GM12878 (cell line): ENCODE measurements around the gene MYOCOS. TPM values are rescaled to one million over a fixed set of nuclear protein-coding genes. Genes with fewer than 3 reads are reported as not detected.
"Not testable (repeated sequence)": the region's sequence is repeated elsewhere in the genome, so short reads cannot be mapped to it uniquely, and the experiment has no call there.

Source experiments
- ATAC-seq: fragments of 200-7000 bp; cut with Tn5 transposase; 3 replicates; pipeline ENCODE4 v1.9.1; 2020; ENCODE audit warnings: mild to moderate bottlenecking, moderate library complexity
- BruUV-seq: library from RNA; stranded (reverse); fragments of 400-500 nt; replicated peaks from 2 replicates; lab custom pipeline; 2021; lab: Mats Ljungman, UMichigan
- CTCF ChIA-PET: fragments of 300-600 bp; sonication (Branson Sonifier 250); formaldehyde crosslinking; extraction: SDS; loops from one replicate; lab custom pipeline; 2021; ENCODE audit warnings: inconsistent platforms; lab: Yijun Ruan, JAX
- POLR2A ChIA-PET: fragments of 350-600 bp; formaldehyde crosslinking; extraction: SDS; loops from one replicate; lab custom pipeline; 2021; ENCODE audit warnings: inconsistent platforms; lab: Charles Lee
- RAD21 ChIA-PET: fragments of 300-600 bp; sonication (Branson Sonifier 250); formaldehyde crosslinking; loops from one replicate; lab custom pipeline; 2023; ENCODE audit warnings: antibody characterized with exemption; ENCODE audit not compliant: unreplicated experiment; lab: Charles Lee
- SMC1A ChIA-PET: fragments of 300-600 bp; sonication (Branson Sonifier 250); formaldehyde crosslinking; loops from one replicate; lab custom pipeline; 2023; ENCODE audit not compliant: unreplicated experiment, uncharacterized antibody; lab: Charles Lee
- DNase-seq: peaks from one replicate; pipeline ENCODE4 v3.0.0-alpha.2; 2011; ENCODE audit warnings: low read depth, low spot score
- FAIRE-seq: peaks from 3 replicates; lab custom pipeline; 2011; peaks lifted over from hg19 to GRCh38; lab: Jason Lieb, UNC
- H2AFZ ChIP-seq: 2 replicates; pipeline ENCODE4 v1.6.0; 2011; ENCODE audit warnings: low read depth, low read length, control low read depth; ENCODE audit not compliant: control insufficient read depth
- H3K27ac ChIP-seq: 2 replicates; pipeline ENCODE4 v1.5.1; 2011; ENCODE audit warnings: control low read depth; ENCODE audit not compliant: control insufficient read depth, insufficient read depth
- H3K27me3 ChIP-seq, 2 experiments: replicated peaks in 1 of 2; 2 replicates each; pipeline versions ENCODE4 v1.6.0 to v1.6.1; 2011; ENCODE audit warnings: low read length in 1 of 2; ENCODE audit not compliant: control insufficient read depth in 2 of 2, insufficient read depth in 2 of 2
- H3K36me3 ChIP-seq, 2 experiments: 2 replicates each; pipeline ENCODE4 v1.5.1; 2011; ENCODE audit warnings: low read length in 1 of 2; ENCODE audit not compliant: control insufficient read depth in 2 of 2, insufficient read depth in 2 of 2
- H3K4me1 ChIP-seq: 2 replicates; pipeline ENCODE4 v1.6.1; 2011; ENCODE audit warnings: mild to moderate bottlenecking, low read length, moderate library complexity, mixed read lengths; ENCODE audit not compliant: control insufficient read depth, insufficient read depth
- H3K4me2 ChIP-seq: 2 replicates; pipeline ENCODE4 v1.6.0; 2011; ENCODE audit warnings: control low read depth; ENCODE audit not compliant: control insufficient read depth, insufficient read depth
- H3K4me3 ChIP-seq: fragments of 200-600 bp; sonication (generic); 2 replicates; pipeline ENCODE4 v1.5.1; 2016
- H3K79me2 ChIP-seq: 2 replicates; pipeline ENCODE4 v1.6.0; 2011; ENCODE audit warnings: low read length; ENCODE audit not compliant: control insufficient read depth, insufficient read depth
- H3K9ac ChIP-seq: 2 replicates; pipeline ENCODE4 v1.8.0; 2011; ENCODE audit warnings: low read length, control low read depth, mixed read lengths; ENCODE audit not compliant: control insufficient read depth, insufficient read depth
- H3K9me3 ChIP-seq: replicated peaks from 3 replicates; pipeline ENCODE4 v1.5.1; 2011; ENCODE audit warnings: mild to moderate bottlenecking, low read length; ENCODE audit not compliant: control insufficient read depth, insufficient read depth
- H4K20me1 ChIP-seq: 2 replicates; pipeline ENCODE4 v1.6.0; 2011; ENCODE audit not compliant: control insufficient read depth, insufficient read depth
- MYC ChIP-seq: IDR thresholded peaks from 2 replicates; pipeline ENCODE4 v1.6.1; 2011; ENCODE audit warnings: mild to moderate bottlenecking, low read length, moderate library complexity, inconsistent platforms; ENCODE audit not compliant: insufficient read depth, insufficient replicate concordance, insufficient read length, severe bottlenecking
- SIX5 ChIP-seq: IDR thresholded peaks from 2 replicates; pipeline ENCODE4 v1.6.1; 2011; ENCODE audit warnings: mild to moderate bottlenecking, low read depth, low read length, moderate library complexity; ENCODE audit not compliant: severe bottlenecking
- STAT1 ChIP-seq: fragments of 450-650 bp; conservative IDR thresholded peaks from 2 replicates; pipeline ENCODE4 v1.6.1; 2014; ENCODE audit warnings: antibody characterized with exemption, mild to moderate bottlenecking
- TARDBP ChIP-seq: IDR thresholded peaks from 2 replicates; pipeline ENCODE4 v1.6.1; 2016; ENCODE audit warnings: borderline replicate concordance
- WGBS: methylation state at CpG from one replicate; pipeline ENCODE4 v1.1.6; 2016; ENCODE audit warnings: low lambda C conversion rate; ENCODE audit not compliant: insufficient replicate concordance, insufficient coverage; ENCODE audit errors: missing lambda C conversion rate; 5-methylcytosine and 5-hydroxymethylcytosine counted together
- in situ Hi-C: fragments of 300-500 bp; cut with MboI; formaldehyde crosslinking; loops from 9 replicates; pipeline ENCODE4 v1.14.3; 2018; ENCODE audit warnings: mixed read lengths
- intact Hi-C: fragments of 100-400 bp; cut with micrococcal nuclease; formaldehyde crosslinking; loops from one replicate; pipeline ENCODE4 v1.14.2; 2022; ENCODE audit not compliant: unreplicated experiment
- polyA plus RNA-seq, 11 experiments: library from polyadenylated mRNA; depleted of rRNA in 4 of 11; unstranded in 6 of 11; stranded (reverse) in 5 of 11; fragments of >200 nt; fragmentation: Nextera tagmentation in 4 of 11; fragmentation: Illumina TruSeq in 1 of 11; extraction: Ambion mirVana in 4 of 11; extraction: Trizol in 1 of 11; gene quantifications; 1 replicate in 1 of 11; 2 replicates in 10 of 11; pipeline versions ENCODE4 v1.2.1 to v1.2.3, GENCODE V29; 2011 to 2016; ENCODE audit warnings: inconsistent platforms in 2 of 11, missing spikeins in 2 of 11, low read depth in 1 of 11
- total RNA-seq, 4 experiments: library from RNA; depleted of rRNA in 3 of 4; stranded (reverse); fragments of >200 nt in 3 of 4; fragmentation: Illumina TruSeq in 1 of 4; extraction: Trizol in 1 of 4; gene quantifications; 2 replicates each; pipeline versions ENCODE4 v1.2.1 to v1.2.3, GENCODE V29; 2013 to 2021
- TF ChIP-seq, protein P1 (sequence below): fragments of 450-650 bp; IDR thresholded peaks from 2 replicates; pipeline ENCODE4 v1.6.1; 2017; ENCODE audit warnings: mild to moderate bottlenecking
- TF ChIP-seq, protein P2 (sequence below): fragments of 450-650 bp; IDR thresholded peaks from 2 replicates; pipeline ENCODE4 v1.6.1; 2017; ENCODE audit warnings: antibody characterized with exemption, mild to moderate bottlenecking, moderate library complexity

MYOCOS gene
- total and polyA plus RNA-seq, 10 of the 15 experiments (the other 5 are each of a cell fraction or from before 2014, with no cell fraction given): 0.12 to 0.24 (median 0.16) TPM; not detected in 4

DNA sequence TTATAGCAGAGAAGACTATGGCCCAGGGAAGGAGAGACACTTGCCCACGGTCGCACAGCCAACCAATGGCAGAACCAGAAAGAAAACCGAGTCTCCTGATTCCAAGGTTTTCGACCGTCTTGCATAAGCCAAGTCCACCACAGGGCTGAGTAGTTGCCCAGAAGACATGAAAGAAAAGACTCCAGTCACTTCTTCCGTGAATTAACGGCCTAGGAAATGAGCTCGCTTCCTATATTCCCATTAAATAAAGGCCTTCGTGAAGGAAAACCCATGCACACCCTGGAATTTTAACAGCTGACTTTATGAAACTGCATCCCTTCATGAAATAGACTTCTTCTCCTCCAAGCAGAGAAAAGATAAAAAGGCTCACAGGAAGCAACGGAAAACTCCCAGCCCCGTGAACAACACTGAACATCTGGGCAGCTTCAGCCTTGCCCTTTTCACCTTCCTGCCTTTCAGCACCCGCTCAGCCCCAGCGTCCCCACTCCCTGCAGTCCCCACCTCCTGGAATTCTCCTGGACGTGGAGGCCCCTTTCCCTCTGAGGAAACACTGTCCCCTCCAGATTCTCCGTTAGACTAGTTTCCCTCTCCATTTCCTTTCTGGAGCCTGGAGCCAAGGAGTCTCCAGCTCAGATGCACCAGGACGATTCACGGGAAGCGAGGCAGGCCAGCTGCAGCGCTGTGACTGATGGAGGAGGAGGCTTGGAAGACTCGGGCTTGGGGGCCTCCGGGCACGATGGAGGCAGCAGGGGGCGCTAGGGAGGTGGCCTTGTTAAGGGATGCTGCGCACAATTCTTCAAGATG is 33.1 kb downstream of the MYOCOS start (continued):
- TF ChIP-seq, protein P1, sequence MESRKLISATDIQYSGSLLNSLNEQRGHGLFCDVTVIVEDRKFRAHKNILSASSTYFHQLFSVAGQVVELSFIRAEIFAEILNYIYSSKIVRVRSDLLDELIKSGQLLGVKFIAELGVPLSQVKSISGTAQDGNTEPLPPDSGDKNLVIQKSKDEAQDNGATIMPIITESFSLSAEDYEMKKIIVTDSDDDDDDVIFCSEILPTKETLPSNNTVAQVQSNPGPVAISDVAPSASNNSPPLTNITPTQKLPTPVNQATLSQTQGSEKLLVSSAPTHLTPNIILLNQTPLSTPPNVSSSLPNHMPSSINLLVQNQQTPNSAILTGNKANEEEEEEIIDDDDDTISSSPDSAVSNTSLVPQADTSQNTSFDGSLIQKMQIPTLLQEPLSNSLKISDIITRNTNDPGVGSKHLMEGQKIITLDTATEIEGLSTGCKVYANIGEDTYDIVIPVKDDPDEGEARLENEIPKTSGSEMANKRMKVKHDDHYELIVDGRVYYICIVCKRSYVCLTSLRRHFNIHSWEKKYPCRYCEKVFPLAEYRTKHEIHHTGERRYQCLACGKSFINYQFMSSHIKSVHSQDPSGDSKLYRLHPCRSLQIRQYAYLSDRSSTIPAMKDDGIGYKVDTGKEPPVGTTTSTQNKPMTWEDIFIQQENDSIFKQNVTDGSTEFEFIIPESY: no peak
- TF ChIP-seq MYC (no peak), STAT1 (no peak)
- TF ChIP-seq, protein P2, sequence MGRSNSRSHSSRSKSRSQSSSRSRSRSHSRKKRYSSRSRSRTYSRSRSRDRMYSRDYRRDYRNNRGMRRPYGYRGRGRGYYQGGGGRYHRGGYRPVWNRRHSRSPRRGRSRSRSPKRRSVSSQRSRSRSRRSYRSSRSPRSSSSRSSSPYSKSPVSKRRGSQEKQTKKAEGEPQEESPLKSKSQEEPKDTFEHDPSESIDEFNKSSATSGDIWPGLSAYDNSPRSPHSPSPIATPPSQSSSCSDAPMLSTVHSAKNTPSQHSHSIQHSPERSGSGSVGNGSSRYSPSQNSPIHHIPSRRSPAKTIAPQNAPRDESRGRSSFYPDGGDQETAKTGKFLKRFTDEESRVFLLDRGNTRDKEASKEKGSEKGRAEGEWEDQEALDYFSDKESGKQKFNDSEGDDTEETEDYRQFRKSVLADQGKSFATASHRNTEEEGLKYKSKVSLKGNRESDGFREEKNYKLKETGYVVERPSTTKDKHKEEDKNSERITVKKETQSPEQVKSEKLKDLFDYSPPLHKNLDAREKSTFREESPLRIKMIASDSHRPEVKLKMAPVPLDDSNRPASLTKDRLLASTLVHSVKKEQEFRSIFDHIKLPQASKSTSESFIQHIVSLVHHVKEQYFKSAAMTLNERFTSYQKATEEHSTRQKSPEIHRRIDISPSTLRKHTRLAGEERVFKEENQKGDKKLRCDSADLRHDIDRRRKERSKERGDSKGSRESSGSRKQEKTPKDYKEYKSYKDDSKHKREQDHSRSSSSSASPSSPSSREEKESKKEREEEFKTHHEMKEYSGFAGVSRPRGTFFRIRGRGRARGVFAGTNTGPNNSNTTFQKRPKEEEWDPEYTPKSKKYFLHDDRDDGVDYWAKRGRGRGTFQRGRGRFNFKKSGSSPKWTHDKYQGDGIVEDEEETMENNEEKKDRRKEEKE: no peak

DNA sequence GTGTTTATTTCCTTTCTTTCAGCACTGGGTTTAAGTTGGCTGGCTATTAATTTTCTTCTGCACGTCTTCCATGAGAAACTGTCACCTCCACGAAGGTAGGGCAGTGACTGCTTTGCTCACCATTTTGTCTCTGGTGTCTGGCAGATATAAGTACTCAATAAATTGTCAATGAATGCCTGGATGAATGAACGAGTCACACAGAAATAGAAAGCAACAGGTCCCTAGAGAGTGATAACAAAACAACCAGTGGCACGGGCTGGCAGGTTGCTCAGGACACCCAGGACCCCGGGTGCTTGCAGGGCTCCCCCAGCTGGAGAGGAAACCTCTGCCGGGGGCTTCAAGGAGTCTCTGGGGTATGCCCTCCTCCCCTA is 33.7 kb downstream of the MYOCOS start:
- intact Hi-C loops: loop anchor here (1.0 to 2.0 kb wide), 2 partner anchors 61 to 329 kb away; no protein-coding TSS in a partner anchor
- peak; percentile 7 for FAIRE-seq

DNA sequence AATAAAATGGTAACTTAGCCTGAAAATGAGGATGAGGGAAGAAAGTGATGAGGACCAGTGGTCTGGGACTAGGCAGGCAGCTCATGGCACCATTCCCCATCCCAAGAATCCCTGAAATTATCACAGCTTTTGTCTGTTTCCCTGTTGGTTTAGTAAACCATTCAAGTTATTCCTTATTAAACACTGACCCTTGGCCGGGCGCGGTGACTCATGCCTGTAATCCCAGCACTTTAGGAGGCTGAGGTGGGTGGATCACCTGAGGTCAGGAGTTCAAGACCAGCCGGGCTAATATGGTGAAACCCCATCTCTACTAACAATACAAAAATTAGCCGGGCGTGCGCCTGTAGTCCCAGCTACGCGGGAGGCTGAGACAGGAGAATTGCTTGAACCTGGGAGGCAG is 34.2 kb downstream of the MYOCOS start:
- H3K9ac ChIP-seq, H3K4me2 ChIP-seq, FAIRE-seq, H3K9me3 ChIP-seq, H4K20me1 ChIP-seq, H3K79me2 ChIP-seq, in situ Hi-C loops, BruUV-seq, intact Hi-C loops, POLR2A ChIA-PET, DNase-seq, H3K4me3 ChIP-seq, H3K27me3 ChIP-seq, H3K27ac ChIP-seq, H2AFZ ChIP-seq, H3K36me3 ChIP-seq, ATAC-seq, H3K4me1 ChIP-seq: not testable (repeated sequence)
- RAD21 ChIA-PET: interaction anchor here (2.0 to 3.9 kb wide), 3 partner anchors 12 to 84 kb away, joined by 4 to 19 read pairs (median 8); no protein-coding TSS in a partner anchor
- WGBS: 90% methylated on average over 9 of the region's 9 CpGs
- SMC1A ChIA-PET: interaction anchor here (2.2 to 4.2 kb wide), 2 partner anchors 11 to 329 kb away, joined by 6 to 32 read pairs; no protein-coding TSS in a partner anchor
- CTCF ChIA-PET: interaction anchor here (0.6 to 7.3 kb wide), 10 partner anchors 11 to 332 kb away, joined by 3 to 68 read pairs (median 4); no protein-coding TSS in a partner anchor

More for the DNA sequence above, 33.7 kb downstream of the MYOCOS start:
- Histone ChIP-seq H3K9ac (no peak overlapping the region), H3K27ac (no peak overlapping the region), H3K4me2 (peak overlapping the region; percentile 50; the same call in 1 of the 2 replicates), H3K4me3 (no peak overlapping the region), H3K27me3 (peaks cover 0 to 3% of the 10 kb centered on the region in 2 experiments; a peak in 1 of 4 replicates), H4K20me1 (no peaks in the 10 kb centered on the region), H3K36me3 (no peaks in the 10 kb centered on the region), H2AFZ (peak overlapping the region; percentile 62), H3K79me2 (no peaks in the 10 kb centered on the region), H3K9me3 (no peaks in the 10 kb centered on the region), H3K4me1 (no peaks in the 10 kb centered on the region)
- WGBS: 7% methylated on average over 6 of the region's 6 CpGs
- in situ Hi-C loops: no loop called here
- ATAC-seq: peak; percentile 50
- ChIA-PET CTCF (interaction anchor here (0.8 to 7.3 kb wide), 17 partner anchors 8 to 330 kb away, joined by 3 to 68 read pairs (median 5); no protein-coding TSS in a partner anchor), RAD21 (interaction anchor here (1.4 to 3.9 kb wide), 5 partner anchors 11 to 87 kb away, joined by 4 to 19 read pairs (median 4); no protein-coding TSS in a partner anchor), POLR2A (no interaction called here), SMC1A (interaction anchor here (1.0 to 4.2 kb wide), 5 partner anchors 10 to 329 kb away, joined by 3 to 32 read pairs (median 6); no protein-coding TSS in a partner anchor)
- no TSS peak for BruUV-seq
- DNase-seq: no peak
- TF ChIP-seq SIX5: no peak
- no peak for TF ChIP-seq STAT1
- no peak for TF ChIP-seq TARDBP
